Activated effector memory CD4-positive, alpha-beta T cell treated with Interleukin-2 at 50 U/mL for 16 hours (primary cell): ENCODE data around the gene SRD5A1.

Experiments
- DNase-seq: peaks from one replicate; pipeline ENCODE4 v3.0.0-alpha.2; 2020

SRD5A1 gene

DNA sequence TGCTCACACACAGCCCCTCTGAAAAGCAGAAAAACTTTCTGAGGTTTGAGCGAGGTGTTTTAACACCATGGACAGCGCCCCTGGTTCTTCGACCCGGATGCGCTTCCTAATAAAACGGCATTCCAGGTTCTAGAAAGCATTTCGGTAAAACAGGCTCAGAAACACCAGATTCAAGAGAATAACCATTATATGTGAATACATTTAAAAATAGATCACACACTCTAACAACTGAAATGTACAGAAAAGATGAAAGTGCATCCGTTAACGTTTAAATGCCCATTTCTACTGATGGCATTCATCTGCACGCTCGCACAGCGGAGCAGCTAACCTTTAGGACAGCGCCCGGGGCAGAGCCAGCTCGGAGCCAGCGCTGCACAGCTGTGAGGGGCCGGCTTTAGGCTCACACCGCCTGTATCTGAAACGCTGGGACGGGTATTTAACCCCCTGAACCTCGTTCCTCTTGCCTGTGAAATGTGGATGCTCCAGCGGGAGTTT lies 53.7 kb downstream of the SRD5A1 start:
- DNase-seq = no peak

DNA sequence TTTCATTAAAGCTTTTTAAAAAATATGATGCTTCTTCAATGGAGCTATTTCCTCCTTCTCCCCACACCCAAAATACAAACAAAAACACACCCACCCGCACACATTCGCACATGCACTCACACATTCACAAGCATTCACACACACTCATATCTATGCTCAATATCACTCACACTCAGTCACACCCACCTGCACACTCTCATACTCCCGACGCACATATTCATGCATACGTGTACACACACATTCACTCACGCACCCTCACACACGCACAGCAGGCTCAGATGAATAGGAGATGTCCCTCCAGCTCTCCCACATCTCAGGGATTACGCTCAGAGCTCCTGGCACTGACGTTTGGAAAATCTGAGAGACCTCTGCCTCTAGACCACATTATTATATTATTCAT lies 54.3 kb downstream of the SRD5A1 start:
- no peak for DNase-seq

DNA sequence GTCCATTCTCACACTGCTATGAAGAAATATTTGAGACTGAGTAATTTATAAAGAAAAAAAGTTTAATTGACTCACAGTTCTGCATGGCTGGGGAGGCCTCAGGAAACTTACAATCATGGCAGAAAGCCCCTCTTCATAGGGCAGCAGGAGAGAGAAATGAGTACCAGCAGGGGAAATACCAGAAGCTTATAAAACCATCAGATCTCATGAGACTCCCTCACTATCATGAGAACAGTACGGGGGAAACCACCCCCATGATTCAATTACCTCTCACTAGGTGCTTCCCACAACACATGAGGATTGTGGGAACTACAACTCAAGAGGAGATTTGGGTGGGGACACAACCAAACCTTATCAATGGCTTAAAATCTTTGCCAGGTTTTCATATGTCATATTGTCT lies 59.7 kb downstream of the SRD5A1 start:
- DNase-seq = no peak

- no peak for DNase-seq
Observed at GRCh38 chr5:6698696-6699095, 65.5 kb downstream of the SRD5A1 start.

GRCh38 chr5:6699357-6699756 lies 66.1 kb downstream of the SRD5A1 start:
- no peak for DNase-seq

DNA sequence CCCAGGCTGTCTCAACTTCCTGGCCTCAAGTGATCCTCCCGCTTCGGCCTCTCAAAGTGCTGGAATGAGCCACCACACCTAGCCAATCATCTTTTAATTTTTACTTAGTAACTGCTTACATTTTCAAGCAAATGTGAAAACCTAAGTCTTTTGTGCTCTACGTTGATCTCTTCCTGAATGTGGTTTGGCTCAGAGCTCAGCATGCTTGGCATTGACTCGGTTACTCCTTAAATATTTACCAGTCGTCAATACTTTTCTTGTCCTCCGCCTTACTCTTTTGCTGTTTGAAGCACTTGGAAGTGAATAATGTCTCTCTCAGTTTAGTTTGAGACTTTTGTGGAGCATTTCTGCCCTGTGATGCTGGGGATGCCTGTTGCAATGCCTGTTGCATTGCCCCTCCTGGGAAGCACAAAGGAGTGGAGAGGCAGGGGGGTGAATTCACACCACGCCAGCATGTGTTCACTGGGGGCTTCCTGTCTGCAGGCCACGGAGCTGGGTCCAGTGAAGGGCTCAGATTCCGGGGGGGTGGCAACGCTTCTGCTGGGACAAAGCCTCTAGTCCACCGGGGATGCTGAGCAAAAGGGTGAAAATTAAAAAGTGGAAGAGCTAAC lies 66.9 kb downstream of the SRD5A1 start:
- DNase-seq = no peak

DNA sequence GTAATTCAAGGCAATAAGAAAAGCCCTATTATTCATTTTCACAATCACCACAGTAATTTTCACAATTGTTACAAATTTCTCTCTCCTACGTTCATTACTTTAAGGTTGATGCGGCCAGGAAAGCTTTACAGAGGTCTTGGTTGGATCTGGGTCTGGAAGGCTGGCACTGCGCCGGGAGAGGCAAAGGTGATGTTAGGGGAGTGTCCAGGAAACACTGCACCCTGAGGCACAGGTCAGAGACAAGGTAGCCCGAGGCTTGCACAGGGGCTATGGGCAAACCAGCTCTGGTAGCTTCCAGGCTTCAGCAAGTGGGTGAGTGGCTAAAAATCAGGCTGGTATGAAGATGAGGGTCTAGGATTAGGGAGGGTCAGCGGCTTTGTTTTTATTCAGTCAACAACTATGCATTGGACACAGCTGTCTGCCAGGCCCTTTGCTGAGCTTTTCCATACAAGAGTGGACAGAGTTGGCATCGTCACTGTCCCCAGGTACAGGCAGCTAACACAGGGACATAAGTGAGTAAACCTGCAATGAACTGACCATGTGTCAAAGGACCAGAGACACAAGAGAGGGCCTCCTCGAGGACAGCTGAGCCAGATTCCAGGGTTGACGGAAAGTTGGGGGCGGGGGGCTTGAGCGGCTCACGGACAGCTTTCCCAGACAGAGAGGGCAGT lies 67.6 kb downstream of the SRD5A1 start:
- DNase-seq = no peak

- DNase-seq = no peak
Observed at GRCh38 chr5:6701491-6701890, 68.3 kb downstream of the SRD5A1 start.

DNA sequence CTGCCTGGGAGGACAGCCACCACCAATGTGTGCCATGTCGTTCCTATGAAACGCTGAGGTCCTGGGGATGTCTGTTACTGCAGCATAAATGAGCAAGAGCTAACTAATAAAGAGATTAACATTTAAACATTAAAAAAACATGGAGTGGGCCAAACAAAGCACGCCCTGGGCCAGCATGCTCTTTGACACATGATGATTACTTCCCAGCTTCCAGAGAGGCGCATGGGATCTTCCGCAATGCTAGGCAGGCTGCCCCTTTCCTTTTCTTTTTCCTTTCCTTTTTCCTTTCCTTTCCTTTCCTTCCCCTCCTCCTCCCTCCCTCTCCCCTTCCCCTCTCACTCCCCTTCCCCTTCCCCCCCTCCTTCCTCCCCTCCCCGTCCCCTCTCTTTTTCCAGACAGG lies 69.4 kb downstream of the SRD5A1 start:
- no peak for DNase-seq

GRCh38 chr5:6703806-6704205 lies 70.6 kb downstream of the SRD5A1 start:
- DNase-seq = no peak

DNA sequence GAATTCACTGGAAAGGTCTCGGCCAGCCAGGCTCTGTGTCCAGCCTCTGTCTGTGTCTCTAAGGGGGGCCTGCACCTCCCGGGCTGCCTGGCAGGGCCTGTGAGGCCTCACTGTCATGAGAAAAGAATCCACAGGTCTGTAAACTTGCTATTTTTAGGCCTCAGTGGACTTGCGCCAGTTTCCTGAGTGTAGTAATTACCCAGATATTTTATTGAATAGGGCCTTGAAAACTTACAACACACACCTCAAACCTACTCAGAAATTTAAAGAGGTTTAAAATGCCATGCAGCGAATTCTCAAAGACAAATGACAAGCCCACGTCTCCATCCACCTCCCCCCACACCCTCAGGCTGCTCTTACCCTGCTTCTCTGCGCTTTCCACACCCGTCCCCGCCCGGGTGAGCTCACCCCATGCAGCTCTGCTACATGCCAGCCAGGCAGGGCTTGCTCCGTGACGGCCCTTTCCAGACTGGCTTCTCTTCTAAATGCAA lies 71.2 kb downstream of the SRD5A1 start:
- DNase-seq = no peak

- DNase-seq = no peak
Observed at GRCh38 chr5:6705088-6705487, 71.8 kb downstream of the SRD5A1 start.

- no peak for DNase-seq
Observed at GRCh38 chr5:6705959-6706358, 72.7 kb downstream of the SRD5A1 start.

- no peak for DNase-seq
Observed at GRCh38 chr5:6707852-6708251, 74.6 kb downstream of the SRD5A1 start.

- no peak for DNase-seq
Observed at GRCh38 chr5:6708814-6709213, 75.6 kb downstream of the SRD5A1 start.

DNA sequence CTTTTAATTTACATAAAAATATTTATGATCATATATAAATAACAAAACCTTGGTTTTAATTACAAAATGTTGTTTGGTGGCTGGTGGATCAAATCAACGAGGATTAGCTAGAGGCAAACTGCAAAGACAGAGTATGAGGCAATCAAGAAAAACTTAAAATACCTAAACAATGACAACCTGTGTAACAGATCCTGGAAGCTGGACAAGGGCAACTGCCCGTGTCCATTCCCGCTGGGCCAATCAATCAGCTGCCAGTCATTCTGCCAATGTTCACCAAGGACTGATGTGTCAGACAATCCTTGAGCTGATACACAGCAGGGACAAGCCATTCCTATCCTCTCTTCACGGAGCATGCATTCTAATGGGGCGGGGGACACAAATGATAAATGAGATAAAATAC lies 76.8 kb downstream of the SRD5A1 start:
- DNase-seq = no peak

DNA sequence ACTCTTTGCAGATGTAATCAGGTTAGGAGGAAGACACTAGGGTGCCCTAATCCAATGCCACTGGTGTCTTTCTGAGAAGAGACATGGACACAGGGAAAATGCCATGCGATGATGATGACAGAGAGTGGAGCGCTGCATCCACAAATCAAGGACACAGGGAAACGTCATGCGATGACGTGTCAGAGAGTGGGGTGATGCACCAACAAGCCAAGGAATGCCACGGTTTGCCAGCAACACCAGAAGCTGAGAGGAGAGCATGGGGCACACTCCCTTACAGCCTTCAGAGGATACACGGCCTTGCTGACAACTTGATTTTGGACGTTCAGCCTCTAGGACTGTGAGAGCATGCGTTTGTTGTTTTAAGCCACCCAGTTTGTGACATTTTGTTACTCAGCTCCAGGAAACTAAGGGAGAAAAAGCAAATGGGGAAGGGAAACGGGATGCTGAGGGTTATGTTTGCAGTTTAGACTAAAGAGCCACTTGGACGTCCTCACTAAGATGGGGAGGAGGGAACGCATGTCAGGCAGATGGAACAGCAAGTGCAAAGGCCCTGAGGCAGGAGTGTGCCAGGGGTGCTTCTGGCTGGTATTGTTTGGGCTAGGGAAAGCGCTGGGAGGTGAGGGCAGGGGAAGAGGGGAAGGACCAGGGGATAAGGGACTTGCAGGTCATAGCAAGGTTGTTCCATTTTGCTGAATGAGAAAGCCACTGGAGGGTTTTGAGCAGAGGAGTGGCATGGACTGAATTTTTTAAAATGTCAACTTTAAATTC lies 77.5 kb downstream of the SRD5A1 start:
- DNase-seq = no peak

DNA sequence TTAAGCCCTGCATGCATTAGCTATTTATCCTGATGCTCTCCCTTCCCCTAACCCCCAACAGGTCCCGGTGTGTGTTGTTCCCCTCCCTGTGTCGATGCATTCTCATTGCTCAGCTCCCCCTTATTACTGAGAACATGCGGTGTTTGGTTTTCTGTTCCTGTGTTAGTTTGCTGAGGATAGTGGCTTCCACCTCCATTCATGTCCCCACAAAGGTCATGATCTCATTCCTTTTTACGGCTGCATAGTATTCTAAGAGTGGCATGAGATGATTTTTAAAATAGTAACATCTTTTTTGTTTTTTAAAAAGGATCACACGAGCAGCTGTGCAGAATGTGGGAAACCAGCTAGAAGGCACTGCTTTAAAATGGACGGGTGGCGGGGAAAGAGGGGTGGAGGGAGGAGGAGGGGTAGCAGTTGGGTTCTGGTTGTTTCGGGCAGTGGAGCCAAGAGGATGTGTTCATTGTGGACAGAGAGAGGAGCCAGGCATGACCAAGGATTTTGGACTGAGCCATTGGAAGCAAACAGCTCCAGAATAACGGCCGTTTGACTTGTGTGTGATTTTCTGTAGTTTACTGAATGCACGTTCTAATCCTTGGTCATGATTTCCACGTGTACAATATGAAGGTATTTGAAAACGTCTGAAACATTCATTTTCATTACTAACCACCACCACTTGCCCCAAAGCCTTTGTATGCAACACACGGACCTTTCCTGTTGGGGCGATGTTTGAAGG lies 78.3 kb downstream of the SRD5A1 start:
- no peak for DNase-seq

GRCh38 chr5:6712142-6712576 lies 78.9 kb downstream of the SRD5A1 start:
- DNase-seq = peak; percentile 18

GRCh38 chr5:6712577-6713273 lies 79.5 kb downstream of the SRD5A1 start:
- peak; percentile 98 for DNase-seq

DNA sequence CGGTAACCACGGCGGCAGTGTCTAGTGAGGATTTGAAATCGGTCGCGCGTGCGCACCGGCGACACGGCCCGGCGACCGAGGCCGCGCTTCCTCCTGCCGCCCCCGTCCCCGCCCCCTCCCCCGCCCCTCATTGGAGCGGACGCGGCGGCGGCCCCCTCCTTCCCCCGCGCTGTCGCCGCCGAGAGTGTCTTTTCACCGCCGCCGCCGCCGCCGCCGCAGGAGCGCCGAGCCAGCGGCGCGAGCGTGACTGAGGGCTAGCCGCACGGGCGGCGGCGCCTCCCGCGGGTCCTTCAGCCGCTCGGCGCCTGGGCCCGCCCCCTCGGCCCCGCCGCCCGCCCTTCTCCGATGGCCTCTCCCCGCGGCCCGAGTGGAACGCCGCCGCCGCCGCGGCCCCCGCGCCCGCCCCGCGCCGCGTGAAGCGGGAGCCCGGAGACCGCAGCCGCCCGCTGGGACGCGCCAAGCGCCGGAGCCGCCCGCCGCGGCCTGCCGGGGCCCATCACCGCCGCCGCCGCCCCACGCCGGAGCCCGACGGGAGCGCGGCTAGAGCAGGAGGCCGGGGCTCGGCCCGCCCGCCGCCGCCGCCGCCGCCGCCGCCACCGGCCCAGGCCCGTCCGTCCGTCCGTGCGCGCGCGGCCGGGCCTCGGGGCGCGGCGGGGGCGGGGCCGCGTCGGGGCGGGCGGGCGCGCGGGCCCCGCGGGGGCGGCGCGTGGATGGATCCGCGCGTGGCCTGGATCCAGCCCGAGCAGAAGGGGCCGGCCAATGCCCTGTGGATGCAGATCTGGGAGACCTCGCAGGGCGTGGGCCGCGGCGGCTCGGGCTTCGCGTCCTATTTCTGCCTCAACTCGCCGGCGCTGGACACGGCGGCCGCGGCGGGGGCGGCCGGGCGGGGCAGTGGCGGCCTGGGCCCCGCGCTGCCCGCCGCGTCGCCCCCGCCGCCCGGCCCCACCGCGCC lies 80.3 kb downstream of the SRD5A1 start, which contains the start of gene TENT4A:
Gene TENT4A, plus strand, starts transcription at position 159 of the 952 bp plus-strand sequence. Its CDS starts 552 bp downstream, at position 711.
- DNase-seq = no peak
